GM23338 (cell line): Measurements from ENCODE around the gene MCAT.

ENCODE experiments used
- CTCF ChIP-seq, 2 experiments: fragments of 200-600 bp in 1 of 2; sonication (generic) in 1 of 2; conservative IDR thresholded peaks; 2 replicates each; pipeline versions ENCODE4 v1.5.1 to v1.6.1; 2016 to 2017; ENCODE audit warnings: antibody characterized with exemption in 2 of 2, low read depth in 2 of 2, mild to moderate bottlenecking in 2 of 2, moderate library complexity in 1 of 2
- ETS1 ChIP-seq: IDR thresholded peaks from 2 replicates; pipeline ENCODE4 v1.6.1; 2016; ENCODE audit warnings: antibody characterized with exemption
- EZH2 ChIP-seq: fragments of 200-600 bp; sonication (generic); IDR thresholded peaks from one replicate; pipeline ENCODE4 v1.8.0; 2017; ENCODE audit warnings: antibody characterized with exemption, mild to moderate bottlenecking, low read depth; ENCODE audit not compliant: unreplicated experiment
- EZH2phosphoT487 ChIP-seq: fragments of 200-600 bp; sonication (generic); IDR thresholded peaks from one replicate; pipeline ENCODE4 v1.8.1; 2018; ENCODE audit warnings: antibody characterized with exemption; ENCODE audit not compliant: unreplicated experiment
- TF ChIP-seq, protein P1 (sequence below): IDR thresholded peaks from one replicate; pipeline ENCODE4 v1.6.1; 2018; ENCODE audit warnings: antibody characterized with exemption; ENCODE audit not compliant: unreplicated experiment

DNA sequence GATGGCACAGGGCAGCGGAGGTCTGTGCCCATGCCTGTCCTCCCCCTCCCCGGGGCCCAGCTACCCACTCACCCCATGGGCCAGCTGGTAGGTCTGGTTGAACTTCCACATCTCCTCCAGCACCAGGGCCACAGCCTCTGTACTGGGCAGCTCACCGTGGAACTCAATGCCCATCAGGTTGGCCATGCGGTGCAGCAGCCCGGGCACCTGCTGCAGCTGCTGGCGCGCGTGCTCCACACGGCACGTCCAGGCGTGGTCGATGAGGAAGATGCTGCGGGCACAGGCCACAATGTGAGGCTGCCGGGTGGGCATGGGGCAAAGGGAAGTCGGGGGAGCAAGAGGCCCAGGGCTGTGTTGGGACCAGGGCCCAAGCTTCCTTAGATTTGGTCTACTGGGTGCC lies 37.5 kb upstream of the MCAT start:
- TF ChIP-seq CTCF (conservative IDR thresholded peaks at IDR 0.05; ENCODE audit: low read depth in 2 of 2) (no peak), ETS1 (no peak), EZH2 (no peak), EZH2phosphoT487 (no peak)
- TF ChIP-seq, protein P1, sequence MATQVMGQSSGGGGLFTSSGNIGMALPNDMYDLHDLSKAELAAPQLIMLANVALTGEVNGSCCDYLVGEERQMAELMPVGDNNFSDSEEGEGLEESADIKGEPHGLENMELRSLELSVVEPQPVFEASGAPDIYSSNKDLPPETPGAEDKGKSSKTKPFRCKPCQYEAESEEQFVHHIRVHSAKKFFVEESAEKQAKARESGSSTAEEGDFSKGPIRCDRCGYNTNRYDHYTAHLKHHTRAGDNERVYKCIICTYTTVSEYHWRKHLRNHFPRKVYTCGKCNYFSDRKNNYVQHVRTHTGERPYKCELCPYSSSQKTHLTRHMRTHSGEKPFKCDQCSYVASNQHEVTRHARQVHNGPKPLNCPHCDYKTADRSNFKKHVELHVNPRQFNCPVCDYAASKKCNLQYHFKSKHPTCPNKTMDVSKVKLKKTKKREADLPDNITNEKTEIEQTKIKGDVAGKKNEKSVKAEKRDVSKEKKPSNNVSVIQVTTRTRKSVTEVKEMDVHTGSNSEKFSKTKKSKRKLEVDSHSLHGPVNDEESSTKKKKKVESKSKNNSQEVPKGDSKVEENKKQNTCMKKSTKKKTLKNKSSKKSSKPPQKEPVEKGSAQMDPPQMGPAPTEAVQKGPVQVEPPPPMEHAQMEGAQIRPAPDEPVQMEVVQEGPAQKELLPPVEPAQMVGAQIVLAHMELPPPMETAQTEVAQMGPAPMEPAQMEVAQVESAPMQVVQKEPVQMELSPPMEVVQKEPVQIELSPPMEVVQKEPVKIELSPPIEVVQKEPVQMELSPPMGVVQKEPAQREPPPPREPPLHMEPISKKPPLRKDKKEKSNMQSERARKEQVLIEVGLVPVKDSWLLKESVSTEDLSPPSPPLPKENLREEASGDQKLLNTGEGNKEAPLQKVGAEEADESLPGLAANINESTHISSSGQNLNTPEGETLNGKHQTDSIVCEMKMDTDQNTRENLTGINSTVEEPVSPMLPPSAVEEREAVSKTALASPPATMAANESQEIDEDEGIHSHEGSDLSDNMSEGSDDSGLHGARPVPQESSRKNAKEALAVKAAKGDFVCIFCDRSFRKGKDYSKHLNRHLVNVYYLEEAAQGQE = no peak
